Activated naive CD4-positive, alpha-beta T cell treated with anti-CD3 and anti-CD28 coated beads for 36 hours (primary cell): ENCODE measurements around the gene SDK2. TPM values are rescaled to one million over a fixed set of nuclear protein-coding genes. Genes with fewer than 3 reads are reported as not detected.

Source experiments
- CTCF ChIA-PET: fragments of 350-600 bp; sonication (Branson Sonifier 250); formaldehyde crosslinking; loops from one replicate; lab custom pipeline; 2021; ENCODE audit warnings: antibody characterized with exemption; lab: Charles Lee
- DNase-seq: peaks from one replicate; pipeline ENCODE4 v3.0.0-alpha.2; 2020
- H3K27ac Mint-ChIP-seq: one replicate; pipeline ENCODE4 v1.8.0; 2021; ENCODE audit warnings: mild to moderate bottlenecking, mixed read lengths
- H3K27me3 Mint-ChIP-seq: one replicate; pipeline ENCODE4 v1.8.0; 2021; ENCODE audit warnings: low read depth, mixed read lengths
- H3K36me3 Mint-ChIP-seq: one replicate; pipeline ENCODE4 v1.8.0; 2021; ENCODE audit warnings: low read depth, mixed read lengths
- H3K4me1 Mint-ChIP-seq: one replicate; pipeline ENCODE4 v1.8.0; 2021; ENCODE audit warnings: low read depth, mixed read lengths
- H3K4me3 Mint-ChIP-seq: one replicate; pipeline ENCODE4 v1.8.0; 2021; ENCODE audit warnings: mild to moderate bottlenecking, moderate library complexity, mixed read lengths
- H3K9me3 Mint-ChIP-seq: one replicate; pipeline ENCODE4 v1.8.0; 2021; ENCODE audit warnings: mixed read lengths
- intact Hi-C: fragments of 100-400 bp; cut with micrococcal nuclease; formaldehyde crosslinking; loops from one replicate; pipeline ENCODE4 v1.15.1; 2023
- total RNA-seq, 2 experiments: library from RNA; stranded (reverse); gene quantifications; one replicate each; pipeline ENCODE4 v1.2.3, GENCODE V29; 2021

Gene SDK2
- total RNA-seq, 2 experiments from 2014 or later, result 0.27 to 0.50 TPM

DNA sequence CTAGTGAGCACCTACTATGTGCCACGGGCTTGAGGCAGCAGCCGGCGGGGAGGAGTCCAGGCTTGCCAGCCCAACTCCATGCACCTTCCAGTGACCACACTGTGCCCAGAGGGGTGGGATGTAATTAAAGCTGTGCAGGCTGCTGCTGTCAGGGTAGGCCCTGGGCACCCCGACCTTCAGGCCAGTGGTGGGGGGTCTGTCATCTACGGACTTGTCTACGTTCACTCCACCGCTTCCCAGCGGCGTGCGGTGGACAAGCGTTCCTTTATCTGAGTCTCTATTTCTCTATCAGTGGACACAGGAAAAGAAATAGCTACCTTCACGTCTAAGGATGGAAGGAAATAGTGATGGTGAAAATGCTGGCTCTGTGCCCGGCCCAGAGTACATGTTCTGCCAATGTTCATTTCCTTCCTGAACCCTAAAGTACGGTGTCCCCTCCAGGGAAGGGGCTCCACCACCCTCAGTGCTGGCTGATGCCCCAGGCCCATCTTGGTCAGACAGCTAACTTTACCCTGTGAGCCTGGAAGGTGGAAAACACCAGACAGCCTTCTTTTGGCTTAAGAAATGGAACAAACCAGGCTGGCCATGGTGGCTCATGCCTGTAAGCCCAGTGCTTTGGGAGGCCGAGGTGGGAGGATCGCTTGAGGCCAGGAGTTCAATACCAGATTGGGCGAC lies 135.2 kb downstream of the SDK2 start:
- H3K27me3 Mint-ChIP-seq, result no peaks in the 10 kb centered on the region
- CTCF ChIA-PET, result no interaction called here
- no peak for DNase-seq
- intact Hi-C loops, result no loop called here
- H3K4me1 Mint-ChIP-seq, result no peaks in the 10 kb centered on the region
- no peak overlapping the region for H3K4me3 Mint-ChIP-seq
- H3K36me3 Mint-ChIP-seq, result no peaks in the 10 kb centered on the region
- no peak overlapping the region for H3K27ac Mint-ChIP-seq
- H3K9me3 Mint-ChIP-seq, result no peaks in the 10 kb centered on the region

DNA sequence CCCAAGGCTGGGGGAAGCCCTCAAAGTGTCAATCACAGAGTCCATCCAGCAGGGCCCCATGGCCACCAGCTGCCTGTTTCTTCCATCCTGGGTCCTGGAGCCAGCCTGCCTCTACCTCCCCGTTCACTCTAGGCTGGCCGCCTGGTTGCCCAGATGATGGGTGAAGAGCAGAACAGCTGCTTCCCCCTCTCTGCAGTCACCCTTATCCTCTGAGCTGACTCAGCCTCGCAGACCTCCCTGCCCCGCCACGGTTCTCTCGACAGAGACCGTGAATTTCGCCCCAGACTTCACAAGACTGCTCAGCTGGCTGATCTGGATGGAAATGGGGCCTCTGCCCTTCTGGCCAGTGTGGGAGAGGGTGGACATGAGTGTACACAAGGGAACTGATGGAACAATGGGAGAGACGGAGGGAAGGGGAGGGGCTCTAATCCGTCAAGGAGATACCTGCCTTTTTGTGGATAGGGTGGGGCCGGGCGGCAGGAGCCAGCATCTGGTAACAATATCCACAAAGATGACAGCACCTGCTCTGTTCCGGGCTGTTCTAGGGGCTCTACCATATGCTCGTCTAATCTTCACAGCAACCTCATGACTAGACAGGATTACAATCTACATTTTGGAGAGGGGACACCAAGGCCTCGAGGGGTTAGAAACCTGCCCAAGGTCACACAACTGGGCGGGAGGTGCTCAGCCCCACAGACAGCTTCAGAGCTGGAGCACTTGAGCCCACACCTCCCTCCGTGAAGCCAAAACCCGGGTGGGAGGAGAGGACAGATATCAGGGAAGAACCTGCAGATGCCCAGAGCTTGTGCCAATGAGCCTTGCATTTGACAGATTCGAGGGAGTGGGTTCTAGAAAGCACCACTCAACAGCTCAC lies 136.0 kb downstream of the SDK2 start:
- H3K27ac Mint-ChIP-seq, result no peak overlapping the region
- H3K27me3 Mint-ChIP-seq, result no peaks in the 10 kb centered on the region
- intact Hi-C loops, result no loop called here
- no peaks in the 10 kb centered on the region for H3K36me3 Mint-ChIP-seq
- no peaks in the 10 kb centered on the region for H3K9me3 Mint-ChIP-seq
- CTCF ChIA-PET, result no interaction called here
- H3K4me3 Mint-ChIP-seq, result no peak overlapping the region
- DNase-seq, result no peak
- H3K4me1 Mint-ChIP-seq, result no peaks in the 10 kb centered on the region

DNA sequence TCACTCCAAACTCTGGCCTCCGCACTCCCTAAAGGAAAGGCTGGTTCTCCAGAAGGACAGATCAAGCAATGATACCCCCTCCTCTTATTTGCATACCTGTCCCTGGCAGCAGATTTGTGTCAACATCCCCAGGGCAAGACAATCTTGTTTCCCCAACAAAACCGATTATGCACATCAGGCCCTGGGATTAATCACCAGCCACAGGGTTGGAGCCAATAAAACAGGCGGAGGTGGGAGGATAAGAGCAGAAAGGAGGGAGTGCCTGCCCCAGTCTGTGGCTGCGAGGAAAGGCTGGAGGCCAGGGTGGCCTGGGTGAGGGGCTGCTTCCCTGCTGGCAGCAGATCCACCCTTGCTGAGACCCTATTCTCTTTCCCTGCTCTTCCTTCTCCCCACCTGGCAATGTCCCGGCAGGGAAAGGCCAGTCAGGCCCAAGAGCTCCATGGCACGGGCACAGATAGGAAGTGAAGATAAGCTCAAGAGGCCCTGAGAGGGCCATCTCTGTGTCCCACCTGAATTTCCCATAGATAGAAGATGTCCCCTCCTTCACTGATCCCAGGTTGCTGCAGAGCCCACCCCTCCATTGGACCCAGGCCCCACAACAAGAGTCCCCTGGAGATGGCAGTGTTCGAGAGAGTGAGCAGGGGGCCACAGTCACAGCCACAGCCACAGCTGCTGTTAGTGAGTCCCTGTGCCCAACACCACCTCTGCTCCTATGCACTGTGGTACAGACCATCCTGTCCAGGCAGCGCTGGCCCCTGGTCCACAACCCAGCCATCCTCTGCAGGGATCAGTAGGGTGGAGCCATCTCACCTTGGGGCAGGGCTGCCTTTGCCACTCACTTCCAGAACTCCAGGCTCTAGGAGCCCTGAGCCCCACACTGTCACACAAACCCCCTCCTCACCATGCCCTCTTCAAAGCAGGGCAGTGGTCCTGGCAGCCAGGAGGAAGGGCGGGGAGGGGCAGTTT lies 137.5 kb downstream of the SDK2 start:
- CTCF ChIA-PET, result interaction anchor here (0.6 kb wide), 1 partner anchor 521 kb away, joined by 4 read pairs; no protein-coding TSS in a partner anchor
- H3K36me3 Mint-ChIP-seq, result no peaks in the 10 kb centered on the region

DNA sequence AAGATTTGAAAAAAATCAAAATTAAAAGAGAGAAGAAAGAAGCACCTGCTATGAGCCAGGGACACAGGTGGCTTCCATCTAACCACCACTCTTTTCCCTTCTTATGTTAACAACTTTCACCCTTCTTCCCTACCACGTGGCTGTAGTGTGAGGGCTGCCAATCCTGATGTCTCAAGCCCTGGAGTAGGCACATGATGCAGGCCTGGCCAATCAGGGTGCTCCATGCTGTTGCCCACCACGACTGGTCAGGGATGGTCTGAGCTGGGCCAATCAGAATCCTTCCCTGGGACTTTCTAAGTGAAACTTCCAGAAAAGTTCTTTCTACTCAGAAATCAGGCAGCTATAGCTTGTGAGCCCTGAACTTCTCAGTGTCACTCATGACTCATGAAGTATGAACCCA lies 140.7 kb downstream of the SDK2 start:
- Mint-ChIP-seq H3K36me3 (no peaks in the 10 kb centered on the region), H3K4me1 (no peaks in the 10 kb centered on the region), H3K27ac (no peak overlapping the region), H3K4me3 (no peak overlapping the region), H3K9me3 (no peaks in the 10 kb centered on the region), H3K27me3 (no peaks in the 10 kb centered on the region)
- CTCF ChIA-PET, result interaction anchor here (1.0 kb wide), 1 partner anchor 74 kb away, joined by 3 read pairs; no protein-coding TSS in a partner anchor
- DNase-seq, result no peak
- intact Hi-C loops, result no loop called here

More for the DNA sequence above, 137.5 kb downstream of the SDK2 start:
- Mint-ChIP-seq H3K27me3 (no peaks in the 10 kb centered on the region), H3K9me3 (no peaks in the 10 kb centered on the region), H3K4me1 (no peaks in the 10 kb centered on the region), H3K4me3 (no peak overlapping the region), H3K27ac (no peak overlapping the region)
- DNase-seq, result no peak
- intact Hi-C loops, result no loop called here

DNA sequence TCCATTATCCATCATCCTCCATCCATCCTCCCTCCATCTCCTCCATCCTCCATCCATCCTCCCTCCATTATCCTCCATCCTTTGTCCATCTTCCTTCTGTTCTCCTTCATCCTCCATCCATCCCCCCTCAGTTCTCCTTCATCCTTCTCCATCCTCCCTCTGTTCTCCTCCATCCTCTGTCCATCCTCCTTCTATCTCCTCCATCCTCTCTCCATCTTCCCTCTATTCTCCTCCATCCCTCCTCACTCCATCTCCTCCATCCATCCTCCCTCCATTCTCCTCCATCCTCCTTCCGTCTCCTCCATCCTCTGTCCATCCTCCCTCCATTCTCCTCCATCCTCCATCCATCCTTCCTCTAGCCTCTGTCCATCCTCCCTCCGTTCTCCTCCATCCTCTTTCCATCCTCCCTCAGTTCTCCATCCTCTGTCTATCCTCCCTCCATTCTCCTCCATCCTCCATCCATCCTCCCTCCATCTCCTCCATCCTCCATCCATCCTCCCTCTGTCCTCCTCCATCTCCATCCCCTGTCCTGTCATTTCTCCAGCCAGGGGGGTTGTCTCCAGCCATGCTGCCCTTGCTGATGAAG lies 143.7 kb downstream of the SDK2 start:
- intact Hi-C loops, result no loop called here
- no peaks in the 10 kb centered on the region for H3K4me1 Mint-ChIP-seq
- no peak for DNase-seq
- H3K36me3 Mint-ChIP-seq, result no peaks in the 10 kb centered on the region
- no peaks in the 10 kb centered on the region for H3K9me3 Mint-ChIP-seq
- CTCF ChIA-PET, result interaction anchor here (0.6 kb wide), 1 partner anchor 60 kb away, joined by 4 read pairs; no protein-coding TSS in a partner anchor
- H3K27me3 Mint-ChIP-seq, result no peaks in the 10 kb centered on the region
- H3K27ac Mint-ChIP-seq, result no peak overlapping the region
- H3K4me3 Mint-ChIP-seq, result no peak overlapping the region

DNA sequence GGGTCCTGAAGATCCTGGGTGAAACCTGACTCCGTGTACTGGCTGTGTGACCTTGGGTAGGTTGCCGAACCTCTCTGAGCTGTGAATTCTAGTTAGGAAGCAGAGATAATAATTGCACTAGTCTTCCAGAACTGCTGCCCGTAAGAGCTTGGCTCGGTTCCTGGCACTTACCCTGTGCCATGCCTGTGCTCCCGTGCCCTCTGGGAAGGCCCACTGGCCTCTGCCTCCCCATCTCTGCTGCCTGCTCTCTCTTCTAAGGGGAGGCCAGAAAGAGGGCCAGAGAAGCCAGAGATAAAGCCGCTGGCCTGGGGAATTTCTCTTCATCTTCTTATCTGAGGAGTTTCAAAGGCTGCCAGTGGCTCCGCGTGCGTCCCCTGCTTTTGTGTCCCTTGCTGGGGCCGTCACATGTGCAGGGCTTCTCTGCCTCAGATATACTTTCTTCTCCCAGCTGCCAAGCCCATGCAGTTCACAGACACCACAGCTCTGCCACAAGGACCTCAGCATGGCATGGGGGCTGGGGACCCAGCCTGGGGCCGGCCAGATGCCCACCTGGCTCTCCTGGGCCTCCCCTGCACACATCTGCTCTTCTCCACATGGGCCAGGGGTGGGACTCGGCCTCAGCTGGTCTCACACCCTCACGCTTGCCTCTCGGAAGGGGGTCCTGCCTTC lies 145.2 kb downstream of the SDK2 start:
- no peaks in the 10 kb centered on the region for H3K9me3 Mint-ChIP-seq
- no peaks in the 10 kb centered on the region for H3K4me1 Mint-ChIP-seq
- no peak overlapping the region for H3K4me3 Mint-ChIP-seq
- CTCF ChIA-PET, result no interaction called here
- no peak for DNase-seq
- H3K27me3 Mint-ChIP-seq, result no peaks in the 10 kb centered on the region
- intact Hi-C loops, result no loop called here
- no peaks in the 10 kb centered on the region for H3K36me3 Mint-ChIP-seq
- no peak overlapping the region for H3K27ac Mint-ChIP-seq

DNA sequence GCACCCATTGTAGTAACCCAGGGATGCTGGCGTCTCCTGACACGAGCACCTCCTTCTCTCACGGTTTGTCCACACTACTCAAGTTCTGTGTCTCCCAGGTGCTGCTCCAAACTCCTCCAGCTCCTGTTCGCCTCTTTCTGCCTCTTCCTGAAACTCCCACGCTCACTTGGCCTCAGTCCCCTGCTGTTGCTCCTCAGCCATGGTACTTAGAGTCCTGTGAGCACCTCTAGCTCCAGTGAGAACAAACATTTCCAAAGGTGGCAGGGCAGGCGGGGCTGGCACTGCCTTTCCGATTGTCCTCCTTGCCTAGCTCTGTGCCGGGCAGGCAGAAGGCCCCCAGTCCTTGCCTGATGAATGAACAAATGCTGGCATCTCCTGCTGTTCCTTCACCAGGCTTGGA lies 146.1 kb downstream of the SDK2 start:
- no peaks in the 10 kb centered on the region for H3K27me3 Mint-ChIP-seq
- no peaks in the 10 kb centered on the region for H3K9me3 Mint-ChIP-seq
- no peaks in the 10 kb centered on the region for H3K4me1 Mint-ChIP-seq
- CTCF ChIA-PET, result no interaction called here
- no peak for DNase-seq
- intact Hi-C loops, result no loop called here
- no peak overlapping the region for H3K4me3 Mint-ChIP-seq
- no peaks in the 10 kb centered on the region for H3K36me3 Mint-ChIP-seq
- H3K27ac Mint-ChIP-seq, result no peak overlapping the region

DNA sequence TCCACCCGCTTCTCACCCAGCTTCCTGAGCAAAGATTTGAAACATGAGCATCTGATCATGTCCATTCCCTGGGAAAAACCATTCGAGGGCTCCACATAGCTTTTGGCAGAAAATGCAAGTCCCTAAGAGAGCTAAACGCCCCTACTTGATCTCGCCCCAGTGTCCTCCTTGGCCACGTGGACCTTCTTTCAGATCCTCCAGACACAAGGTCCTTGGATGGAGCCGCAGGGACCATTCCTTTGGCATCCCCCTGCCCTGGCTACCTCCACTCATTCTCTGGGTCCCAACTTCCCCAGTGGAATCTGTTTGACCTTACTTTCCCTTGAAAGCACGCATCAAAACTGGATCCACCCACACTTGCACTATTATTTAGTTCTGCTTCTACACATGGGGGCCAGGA lies 146.5 kb downstream of the SDK2 start:
- no peak for DNase-seq
- intact Hi-C loops, result no loop called here
- Mint-ChIP-seq H3K4me3 (no peak overlapping the region), H3K9me3 (no peaks in the 10 kb centered on the region), H3K36me3 (no peaks in the 10 kb centered on the region), H3K27ac (no peak overlapping the region), H3K4me1 (no peaks in the 10 kb centered on the region), H3K27me3 (no peaks in the 10 kb centered on the region)
- CTCF ChIA-PET, result no interaction called here

DNA sequence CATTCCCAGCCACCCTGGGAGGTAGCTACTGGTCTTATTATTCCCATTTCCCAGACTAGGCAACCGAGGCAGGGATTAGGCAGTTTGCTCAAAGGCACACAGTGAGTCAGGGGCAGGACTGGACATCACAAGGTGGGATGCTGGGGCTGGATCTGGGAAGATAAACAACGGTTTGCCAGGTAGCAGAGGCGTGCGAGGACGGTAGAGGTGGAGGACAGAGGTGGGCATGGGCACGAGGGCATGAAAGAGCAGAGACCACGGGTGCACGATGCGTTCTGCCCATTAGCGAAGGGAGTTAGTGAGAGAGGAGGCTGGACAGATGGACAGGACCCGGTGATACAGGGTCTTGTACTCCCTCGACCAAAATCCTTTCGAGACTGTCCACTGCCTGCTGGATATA lies 148.0 kb downstream of the SDK2 start:
- no peaks in the 10 kb centered on the region for H3K36me3 Mint-ChIP-seq
- H3K27ac Mint-ChIP-seq, result no peak overlapping the region
- H3K9me3 Mint-ChIP-seq, result no peaks in the 10 kb centered on the region
- H3K4me3 Mint-ChIP-seq, result no peak overlapping the region
- intact Hi-C loops, result no loop called here
- DNase-seq, result no peak
- H3K27me3 Mint-ChIP-seq, result no peaks in the 10 kb centered on the region
- H3K4me1 Mint-ChIP-seq, result no peaks in the 10 kb centered on the region
- CTCF ChIA-PET, result no interaction called here

DNA sequence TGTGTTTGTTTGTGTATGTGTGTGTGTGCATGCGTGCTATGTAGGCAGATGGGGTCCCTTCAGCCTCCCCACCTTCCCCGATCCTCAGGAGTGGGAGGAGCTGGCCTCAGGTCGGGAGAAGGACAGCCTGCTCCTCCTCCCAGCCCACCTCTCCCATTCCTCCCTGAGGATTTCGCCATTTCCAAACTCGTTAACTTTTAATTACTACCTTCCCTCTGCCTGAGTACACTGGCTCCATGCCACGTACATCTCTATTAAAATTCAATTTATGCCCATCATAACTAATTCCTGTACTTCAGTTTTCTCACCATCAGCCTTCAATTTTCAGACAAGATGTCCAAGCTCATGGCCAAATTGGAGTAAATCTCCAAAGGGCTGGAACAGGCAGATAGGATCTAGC lies 148.6 kb downstream of the SDK2 start:
- H3K27ac Mint-ChIP-seq, result no peak overlapping the region
- H3K36me3 Mint-ChIP-seq, result no peaks in the 10 kb centered on the region
- no peaks in the 10 kb centered on the region for H3K9me3 Mint-ChIP-seq
- CTCF ChIA-PET, result no interaction called here
- intact Hi-C loops, result no loop called here
- no peaks in the 10 kb centered on the region for H3K4me1 Mint-ChIP-seq
- no peak overlapping the region for H3K4me3 Mint-ChIP-seq
- H3K27me3 Mint-ChIP-seq, result no peaks in the 10 kb centered on the region
- DNase-seq, result no peak

DNA sequence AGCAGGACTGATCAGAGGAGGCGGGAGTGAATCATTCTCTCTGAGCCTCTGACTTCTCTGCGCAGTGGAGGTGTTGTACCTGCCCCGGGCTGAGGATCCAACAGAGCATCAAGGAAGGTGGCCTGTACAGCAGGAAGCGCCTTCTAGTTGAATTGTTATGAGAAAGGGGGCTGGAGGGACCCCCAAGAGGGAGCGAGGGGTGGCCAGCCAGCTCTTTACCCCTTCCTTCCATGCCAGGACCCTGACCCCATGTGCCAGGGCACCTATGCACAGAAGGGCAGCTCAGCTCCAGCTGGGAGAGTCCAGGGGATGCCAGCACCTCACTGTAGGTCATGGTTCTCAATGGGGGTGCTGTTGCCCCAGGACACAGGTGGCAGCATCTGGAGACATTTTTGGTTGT lies 149.3 kb downstream of the SDK2 start:
- no peak overlapping the region for H3K27ac Mint-ChIP-seq
- H3K27me3 Mint-ChIP-seq, result no peaks in the 10 kb centered on the region
- no peaks in the 10 kb centered on the region for H3K4me1 Mint-ChIP-seq
- no peaks in the 10 kb centered on the region for H3K9me3 Mint-ChIP-seq
- no peak for DNase-seq
- no peaks in the 10 kb centered on the region for H3K36me3 Mint-ChIP-seq
- H3K4me3 Mint-ChIP-seq, result no peak overlapping the region
- intact Hi-C loops, result no loop called here
- CTCF ChIA-PET, result no interaction called here
